ENCODE data around the gene ID2. TPM values are rescaled to one million over a fixed set of nuclear protein-coding genes. Genes with fewer than 3 reads are reported as not detected.

ID2 gene
- total and polyA plus RNA-seq, 2 of the 13 experiments (the other 11 are each of a cell fraction or from before 2014, with no cell fraction given) = 214 to 719 TPM

DNA sequence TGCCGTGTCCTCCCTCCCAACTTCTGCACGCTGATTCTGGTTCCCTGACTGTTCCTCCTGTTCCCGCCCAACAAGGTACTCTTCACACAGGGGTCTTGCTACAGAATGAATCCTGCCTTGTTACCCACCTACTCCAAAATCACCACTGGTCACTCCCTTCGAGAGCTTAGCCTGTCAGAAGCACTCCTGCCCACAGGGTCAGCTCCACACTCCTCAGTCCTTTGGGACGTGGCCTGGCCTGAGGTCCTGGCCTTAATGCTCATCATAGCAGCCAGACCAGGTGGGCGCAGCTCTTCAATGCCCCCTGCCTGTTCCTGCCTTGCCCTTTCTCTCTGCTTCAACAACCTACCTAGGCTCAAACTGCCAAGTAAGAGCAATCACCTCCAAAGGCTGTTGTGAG, 27.8 kb upstream of the ID2 start:
- POLR2A ChIA-PET = interaction anchor here (0.6 to 1.2 kb wide), 2 partner anchors 21 to 28 kb away, joined by 4 to 5 read pairs; partner anchors contain the start of gene ID2
- 93% methylated on average over 6 of the region's 6 CpGs for WGBS (ENCODE audit: low lambda C conversion rate)
- TF ChIP-seq HNF1A (IDR thresholded peaks at IDR 0.05; ENCODE audit: low read depth) (no peak), HNF1A (CRISPR knock-in tag; IDR thresholded peaks at IDR 0.05; ENCODE audit: borderline replicate concordance) (0 out of 2 replicates have a peak, but pooled peaks have one; percentile 36), ETV5 (CRISPR knock-in tag; IDR thresholded peaks at IDR 0.05; ENCODE audit: borderline replicate concordance) (no peak), EZH2 (conservative IDR thresholded peaks at IDR 0.05; ENCODE audit: low read depth, low read length) (no peak), ZNF263 (CRISPR knock-in tag; IDR thresholded peaks at IDR 0.05) (peak; percentile 49; the same call in 1 of the 2 replicates), MIER3 (CRISPR knock-in tag; IDR thresholded peaks at IDR 0.05; ENCODE audit: borderline replicate concordance) (no peak), NFYB (CRISPR knock-in tag; IDR thresholded peaks at IDR 0.05) (no peak), ZNF253 (CRISPR knock-in tag; IDR thresholded peaks at IDR 0.05; ENCODE audit: borderline replicate concordance) (no peak), ZNF883 (CRISPR knock-in tag; IDR thresholded peaks at IDR 0.05; ENCODE audit: not compliant biosample characterization) (no peak), ZNF816 (CRISPR knock-in tag; IDR thresholded peaks at IDR 0.05; ENCODE audit: borderline replicate concordance) (no peak), IRX3 (CRISPR knock-in tag; IDR thresholded peaks at IDR 0.05; ENCODE audit: borderline replicate concordance, low read depth) (no peak), U2AF1 (optimal IDR thresholded peaks at IDR 0.05; ENCODE audit: low read depth, low read length) (no peak), KAT8 (CRISPR knock-in tag; IDR thresholded peaks at IDR 0.05) (no peak)
- TF ChIP-seq, protein P1, sequence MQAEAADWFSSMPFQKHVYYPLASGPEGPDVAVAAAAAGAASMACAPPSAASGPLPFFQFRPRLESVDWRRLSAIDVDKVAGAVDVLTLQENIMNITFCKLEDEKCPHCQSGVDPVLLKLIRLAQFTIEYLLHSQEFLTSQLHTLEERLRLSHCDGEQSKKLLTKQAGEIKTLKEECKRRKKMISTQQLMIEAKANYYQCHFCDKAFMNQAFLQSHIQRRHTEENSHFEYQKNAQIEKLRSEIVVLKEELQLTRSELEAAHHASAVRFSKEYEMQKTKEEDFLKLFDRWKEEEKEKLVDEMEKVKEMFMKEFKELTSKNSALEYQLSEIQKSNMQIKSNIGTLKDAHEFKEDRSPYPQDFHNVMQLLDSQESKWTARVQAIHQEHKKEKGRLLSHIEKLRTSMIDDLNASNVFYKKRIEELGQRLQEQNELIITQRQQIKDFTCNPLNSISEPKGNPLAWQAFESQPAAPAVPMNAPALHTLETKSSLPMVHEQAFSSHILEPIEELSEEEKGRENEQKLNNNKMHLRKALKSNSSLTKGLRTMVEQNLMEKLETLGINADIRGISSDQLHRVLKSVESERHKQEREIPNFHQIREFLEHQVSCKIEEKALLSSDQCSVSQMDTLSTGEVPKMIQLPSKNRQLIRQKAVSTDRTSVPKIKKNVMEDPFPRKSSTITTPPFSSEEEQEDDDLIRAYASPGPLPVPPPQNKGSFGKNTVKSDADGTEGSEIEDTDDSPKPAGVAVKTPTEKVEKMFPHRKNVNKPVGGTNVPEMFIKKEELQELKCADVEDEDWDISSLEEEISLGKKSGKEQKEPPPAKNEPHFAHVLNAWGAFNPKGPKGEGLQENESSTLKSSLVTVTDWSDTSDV (CRISPR knock-in tag; IDR thresholded peaks at IDR 0.05) = peak; percentile 35; the same call in 1 of the 2 replicates
- TF ChIP-seq, protein P2, sequence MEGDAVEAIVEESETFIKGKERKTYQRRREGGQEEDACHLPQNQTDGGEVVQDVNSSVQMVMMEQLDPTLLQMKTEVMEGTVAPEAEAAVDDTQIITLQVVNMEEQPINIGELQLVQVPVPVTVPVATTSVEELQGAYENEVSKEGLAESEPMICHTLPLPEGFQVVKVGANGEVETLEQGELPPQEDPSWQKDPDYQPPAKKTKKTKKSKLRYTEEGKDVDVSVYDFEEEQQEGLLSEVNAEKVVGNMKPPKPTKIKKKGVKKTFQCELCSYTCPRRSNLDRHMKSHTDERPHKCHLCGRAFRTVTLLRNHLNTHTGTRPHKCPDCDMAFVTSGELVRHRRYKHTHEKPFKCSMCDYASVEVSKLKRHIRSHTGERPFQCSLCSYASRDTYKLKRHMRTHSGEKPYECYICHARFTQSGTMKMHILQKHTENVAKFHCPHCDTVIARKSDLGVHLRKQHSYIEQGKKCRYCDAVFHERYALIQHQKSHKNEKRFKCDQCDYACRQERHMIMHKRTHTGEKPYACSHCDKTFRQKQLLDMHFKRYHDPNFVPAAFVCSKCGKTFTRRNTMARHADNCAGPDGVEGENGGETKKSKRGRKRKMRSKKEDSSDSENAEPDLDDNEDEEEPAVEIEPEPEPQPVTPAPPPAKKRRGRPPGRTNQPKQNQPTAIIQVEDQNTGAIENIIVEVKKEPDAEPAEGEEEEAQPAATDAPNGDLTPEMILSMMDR (CRISPR knock-in tag; IDR thresholded peaks at IDR 0.05) = 0 out of 2 replicates have a peak, but pooled peaks have one; percentile 13

More for the DNA sequence above, 27.8 kb upstream of the ID2 start:
- no peak for FAIRE-seq
- DNase-seq (ENCODE audit: low spot score) = no peak
- no TSS peak for BruUV-seq (replicated peaks)
- CTCF ChIA-PET (ENCODE audit: low intra/inter-chr PET ratio, low total read pairs) = no interaction called here
- in situ Hi-C loops (cut with HindIII; ENCODE audit: extremely low pct_ligation_motif_present, low pct_unique_long_range_greater_than_20kb) (no loop called here), intact Hi-C loops (cut with micrococcal nuclease; ENCODE audit: unreplicated experiment) (no loop called here)
- no peak overlapping the region for H3K27ac ChIP-seq (ENCODE audit: extremely low read length, insufficient read depth, low read length)
- H3K9ac ChIP-seq (ENCODE audit: insufficient read depth, low read depth, low read length) = no peak overlapping the region
- no peak overlapping the region for H3K4me3 ChIP-seq (replicated peaks in 1 of 3; ENCODE audit: insufficient read depth in 1 of 3, low read depth in 2 of 3, low read length in 3 of 3)
- H2AFZ ChIP-seq (ENCODE audit: low read length) = peak overlapping the region; percentile 13
- no peaks in the 10 kb centered on the region for H3K79me2 ChIP-seq (ENCODE audit: insufficient read depth, low read length)
- no peaks in the 10 kb centered on the region for H3K36me3 ChIP-seq (replicated peaks in 1 of 2; ENCODE audit: control insufficient read depth in 1 of 2, insufficient read depth in 2 of 2, low read length in 2 of 2)
- no peak overlapping the region for H3K4me2 ChIP-seq (ENCODE audit: low read depth, low read length)
- no peaks in the 10 kb centered on the region for H4K20me1 ChIP-seq (ENCODE audit: insufficient read depth, low read length)
- H3K4me1 ChIP-seq (ENCODE audit: insufficient read depth, low read length) = peaks cover 62% of the 10 kb centered on the region
- no peak for ATAC-seq
- no peaks in the 10 kb centered on the region for H3K9me3 ChIP-seq (ENCODE audit: low read length)
- no peaks in the 10 kb centered on the region for H3K27me3 ChIP-seq (ENCODE audit: control insufficient read depth in 1 of 2, insufficient read depth in 2 of 2, low read length in 2 of 2)

Data from HepG2 (cell line).